HG03439 (cell line): ENCODE measurements around the gene SLC9A8.
"Not testable (repeated sequence)": the region's sequence is repeated elsewhere in the genome, so short reads cannot be mapped to it uniquely, and the experiment has no call there.

Experiments
- ATAC-seq: cut with Tn5 transposase; IDR thresholded peaks from one replicate; pipeline ENCODE4 v1.9.1; 2021; ENCODE audit warnings: mild to moderate bottlenecking, moderate library complexity; ENCODE audit not compliant: unreplicated experiment

SLC9A8 gene

GRCh38 chr20:49846206-49846807 is 33.7 kb downstream of the SLC9A8 start:
- ATAC-seq = no peak

GRCh38 chr20:49850463-49851230 is 38.0 kb downstream of the SLC9A8 start:
- no peak for ATAC-seq

- no peak for ATAC-seq
These were observed 38.6 kb downstream of the SLC9A8 start for GRCh38 chr20:49851231-49851705.

DNA sequence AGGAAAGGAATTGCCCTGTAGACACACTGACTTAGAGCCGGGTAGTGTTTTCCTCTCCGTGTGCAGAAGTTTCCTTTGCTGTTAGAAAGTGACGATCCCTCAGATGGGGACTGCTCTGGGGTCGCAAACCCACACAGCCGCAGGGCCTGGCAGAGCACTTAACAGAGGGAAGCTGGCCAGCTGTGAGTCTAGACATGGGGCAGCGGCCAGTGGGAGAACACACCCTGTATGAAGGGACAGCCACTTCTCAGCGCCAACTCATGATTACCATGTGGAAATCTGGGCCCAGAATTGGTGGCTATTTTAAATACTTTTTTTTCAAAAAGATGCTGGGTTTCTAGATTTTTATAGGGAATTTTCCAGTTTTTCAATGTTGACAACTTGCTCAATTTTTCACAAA is 39.4 kb downstream of the SLC9A8 start:
- no peak for ATAC-seq

- no peak for ATAC-seq
These were observed 40.0 kb downstream of the SLC9A8 start for GRCh38 chr20:49852522-49853080.

DNA sequence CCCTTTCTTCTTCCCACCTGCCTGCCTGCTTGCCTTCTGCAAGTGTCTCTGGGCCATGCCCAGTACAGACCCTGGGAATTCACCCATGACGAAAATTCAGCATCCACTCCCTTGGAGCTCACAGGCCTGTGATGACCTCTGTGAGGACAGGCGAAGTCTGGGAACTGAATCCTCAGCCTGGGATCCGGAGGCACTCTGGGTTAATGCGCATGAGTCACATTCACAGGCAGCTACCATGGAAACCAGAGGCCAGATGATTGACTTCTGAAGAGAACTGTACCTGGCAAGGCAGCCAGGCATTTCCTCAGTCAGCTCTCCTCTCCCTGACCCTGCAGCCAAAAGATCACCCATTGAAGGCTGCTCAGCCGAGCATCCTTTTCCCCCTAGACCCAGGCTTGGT is 41.0 kb downstream of the SLC9A8 start:
- ATAC-seq = no peak

GRCh38 chr20:49854190-49854875 is 41.7 kb downstream of the SLC9A8 start:
- ATAC-seq = no peak

GRCh38 chr20:49856904-49857303 is 44.3 kb downstream of the SLC9A8 start:
- ATAC-seq = no peak

DNA sequence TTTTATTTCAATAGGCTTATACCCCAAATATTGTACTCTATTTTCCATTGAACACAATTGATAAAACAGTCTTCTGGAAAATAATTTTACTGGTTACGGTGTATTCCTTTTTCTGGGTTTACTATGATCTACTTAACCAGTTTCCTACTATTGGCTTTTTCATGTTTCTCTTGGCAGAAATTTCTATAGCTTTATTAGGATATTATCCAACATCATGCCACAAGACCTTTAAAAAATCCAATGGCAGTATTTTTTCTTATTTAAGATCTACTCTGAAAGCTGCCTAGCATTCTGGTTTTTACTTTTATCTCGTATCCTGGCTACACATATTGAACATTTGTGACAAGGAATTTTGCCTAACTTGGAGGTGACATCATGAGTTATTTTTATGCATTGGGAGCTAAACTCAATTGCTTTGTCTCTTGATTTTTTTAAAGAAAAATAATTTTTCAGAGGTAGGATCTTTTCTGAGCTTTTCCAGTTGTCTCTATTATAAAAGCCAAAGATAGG is 45.5 kb downstream of the SLC9A8 start:
- no peak for ATAC-seq

DNA sequence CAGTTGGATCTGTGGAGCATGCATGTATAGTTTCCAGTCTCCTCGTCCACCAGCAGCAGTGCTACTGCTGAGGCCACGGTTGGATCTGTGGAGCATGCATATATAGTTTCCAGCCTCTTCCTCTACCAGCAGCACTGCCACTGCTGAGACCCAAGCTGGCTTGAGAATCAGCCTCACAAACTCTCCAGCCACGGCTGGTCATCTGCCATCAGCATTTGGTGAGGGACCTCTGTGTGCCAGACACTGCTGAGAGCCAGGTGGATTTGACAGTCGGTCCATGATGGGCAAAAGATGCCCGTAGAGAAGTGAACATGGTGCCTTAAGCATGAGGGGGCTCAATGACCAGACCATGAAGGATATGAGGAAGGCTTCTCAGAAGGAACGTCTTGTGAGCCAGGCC is 46.4 kb downstream of the SLC9A8 start:
- ATAC-seq = no peak

DNA sequence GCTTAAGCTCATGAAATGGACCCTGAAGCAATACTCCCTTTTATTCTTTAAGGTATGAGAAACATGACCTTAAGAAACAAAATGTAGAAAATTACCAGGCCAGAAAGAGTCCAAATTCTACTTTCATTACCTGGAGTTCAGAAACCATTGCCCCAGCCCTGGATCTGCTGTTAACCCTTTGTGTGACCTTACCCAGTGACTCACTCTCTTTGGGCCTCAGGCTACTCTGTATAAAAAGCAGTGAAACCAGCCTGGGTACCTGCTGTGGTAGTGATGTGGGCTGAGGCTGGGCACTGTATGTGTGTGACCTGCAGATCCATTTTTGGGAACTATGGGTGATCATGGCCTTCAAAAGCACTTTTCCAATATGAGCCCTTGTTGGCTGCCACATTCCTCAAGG is 47.2 kb downstream of the SLC9A8 start:
- ATAC-seq = no peak

- ATAC-seq = not testable (repeated sequence)
These were observed 48.6 kb downstream of the SLC9A8 start for GRCh38 chr20:49861232-49861631.

- no peak for ATAC-seq
These were observed 50.1 kb downstream of the SLC9A8 start for GRCh38 chr20:49862607-49863200.

DNA sequence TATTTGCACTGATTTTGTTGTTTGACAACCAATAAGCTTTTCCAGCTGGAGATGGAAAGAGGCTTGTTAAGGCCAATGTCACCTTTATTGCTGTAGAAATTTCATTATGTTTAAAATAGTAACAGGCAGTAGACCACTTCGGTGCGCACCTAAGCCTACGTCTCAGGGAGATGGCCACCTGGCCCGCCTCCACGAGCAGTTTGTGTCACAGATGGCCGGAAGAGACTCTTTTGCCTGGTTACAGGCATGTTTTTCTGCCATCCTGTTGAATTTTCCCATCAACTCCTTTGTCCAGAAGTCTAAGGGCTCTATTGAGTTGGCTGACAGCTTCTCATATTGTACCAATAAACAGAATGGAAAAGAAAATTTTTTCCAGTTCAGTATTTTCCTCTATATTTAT is 51.0 kb downstream of the SLC9A8 start:
- ATAC-seq = no peak

GRCh38 chr20:49865559-49865958 is 52.9 kb downstream of the SLC9A8 start:
- no peak for ATAC-seq

- ATAC-seq = no peak
These were observed 53.4 kb downstream of the SLC9A8 start for GRCh38 chr20:49866051-49866450.

- ATAC-seq = no peak
These were observed 55.0 kb downstream of the SLC9A8 start for GRCh38 chr20:49867453-49868215.

- no peak for ATAC-seq
These were observed 55.9 kb downstream of the SLC9A8 start for GRCh38 chr20:49868538-49868937.

GRCh38 chr20:49868964-49869363 is 56.3 kb downstream of the SLC9A8 start:
- ATAC-seq = no peak

- ATAC-seq = no peak
These were observed 57.6 kb downstream of the SLC9A8 start for GRCh38 chr20:49870261-49870660.
